Measurements from ENCODE around the gene ARHGEF16. TPM values are rescaled to one million over a fixed set of nuclear protein-coding genes. Genes with fewer than 3 reads are reported as not detected.

ARHGEF16 gene
- total and polyA plus RNA-seq, 2 experiments from 2014 or later = 24.8 to 36.2 TPM

DNA sequence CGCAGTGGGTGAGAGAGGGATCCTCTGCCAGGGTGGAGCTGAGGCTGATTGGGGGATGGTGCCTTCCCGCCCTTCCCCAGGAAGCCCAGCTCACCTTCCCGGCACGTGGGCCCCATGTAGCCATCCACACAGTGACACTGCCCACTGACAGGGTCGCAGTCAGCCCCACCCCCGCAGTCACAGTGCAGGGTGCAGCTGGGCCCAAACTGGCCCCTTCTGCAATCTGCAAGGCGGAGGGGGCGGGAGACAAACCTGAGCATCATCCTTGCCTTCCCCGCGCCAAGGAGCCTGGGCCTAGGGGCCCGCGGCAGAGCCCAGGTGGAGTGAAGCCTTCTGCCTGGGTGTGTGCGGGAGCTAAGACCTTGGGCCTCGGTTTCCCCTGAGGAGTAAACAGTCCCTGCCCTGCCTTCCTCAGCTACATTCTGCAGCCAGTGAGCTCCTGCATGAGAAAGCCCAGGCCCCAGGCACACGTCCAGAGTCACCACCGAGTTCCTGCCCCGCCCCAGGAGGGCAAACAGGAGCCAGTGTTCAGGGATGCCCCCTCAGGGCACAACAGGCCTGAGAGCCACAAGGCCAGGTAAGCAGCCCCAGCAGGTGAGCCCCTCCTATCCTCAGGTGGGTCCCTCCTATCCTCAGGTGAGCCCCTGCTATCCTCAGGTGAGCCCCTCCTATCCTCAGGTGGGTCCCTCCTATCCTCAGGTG is 38.2 kb downstream of the ARHGEF16 start:
- H4K20me1 ChIP-seq (ENCODE audit: insufficient read depth, poor library complexity, severe bottlenecking) = no peaks in the 10 kb centered on the region
- H3K4me1 ChIP-seq (ENCODE audit: insufficient read depth) = no peaks in the 10 kb centered on the region
- H3K36me3 ChIP-seq (replicated peaks; ENCODE audit: insufficient read depth, low read depth) = no peaks in the 10 kb centered on the region
- DNase-seq (ENCODE audit: low spot score) = no peak
- no peak for TF ChIP-seq EZH2phosphoT487 (IDR thresholded peaks at IDR 0.05; ENCODE audit: low read depth, severe bottlenecking, unreplicated experiment)
- TF ChIP-seq CTCF (IDR thresholded peaks at IDR 0.05; ENCODE audit: poor library complexity) = no peak
- TF ChIP-seq EZH2 (IDR thresholded peaks at IDR 0.05; ENCODE audit: borderline replicate concordance) = no peak
- H3K4me2 ChIP-seq = no peak overlapping the region
- no peaks in the 10 kb centered on the region for H3K9me2 ChIP-seq (replicated peaks; ENCODE audit: insufficient read depth)
- H3K27me3 ChIP-seq = no peaks in the 10 kb centered on the region
- no peak overlapping the region for H2AFZ ChIP-seq
- H3K9me3 ChIP-seq (ENCODE audit: low read depth) = no peaks in the 10 kb centered on the region
- H3K4me3 ChIP-seq = no peak overlapping the region
- 90% methylated on average over 17 of the region's 17 CpGs for WGBS (ENCODE audit: low lambda C conversion rate, missing lambda C conversion rate)
- H3K27ac ChIP-seq = no peak overlapping the region
- no peaks in the 10 kb centered on the region for H3K79me2 ChIP-seq

DNA sequence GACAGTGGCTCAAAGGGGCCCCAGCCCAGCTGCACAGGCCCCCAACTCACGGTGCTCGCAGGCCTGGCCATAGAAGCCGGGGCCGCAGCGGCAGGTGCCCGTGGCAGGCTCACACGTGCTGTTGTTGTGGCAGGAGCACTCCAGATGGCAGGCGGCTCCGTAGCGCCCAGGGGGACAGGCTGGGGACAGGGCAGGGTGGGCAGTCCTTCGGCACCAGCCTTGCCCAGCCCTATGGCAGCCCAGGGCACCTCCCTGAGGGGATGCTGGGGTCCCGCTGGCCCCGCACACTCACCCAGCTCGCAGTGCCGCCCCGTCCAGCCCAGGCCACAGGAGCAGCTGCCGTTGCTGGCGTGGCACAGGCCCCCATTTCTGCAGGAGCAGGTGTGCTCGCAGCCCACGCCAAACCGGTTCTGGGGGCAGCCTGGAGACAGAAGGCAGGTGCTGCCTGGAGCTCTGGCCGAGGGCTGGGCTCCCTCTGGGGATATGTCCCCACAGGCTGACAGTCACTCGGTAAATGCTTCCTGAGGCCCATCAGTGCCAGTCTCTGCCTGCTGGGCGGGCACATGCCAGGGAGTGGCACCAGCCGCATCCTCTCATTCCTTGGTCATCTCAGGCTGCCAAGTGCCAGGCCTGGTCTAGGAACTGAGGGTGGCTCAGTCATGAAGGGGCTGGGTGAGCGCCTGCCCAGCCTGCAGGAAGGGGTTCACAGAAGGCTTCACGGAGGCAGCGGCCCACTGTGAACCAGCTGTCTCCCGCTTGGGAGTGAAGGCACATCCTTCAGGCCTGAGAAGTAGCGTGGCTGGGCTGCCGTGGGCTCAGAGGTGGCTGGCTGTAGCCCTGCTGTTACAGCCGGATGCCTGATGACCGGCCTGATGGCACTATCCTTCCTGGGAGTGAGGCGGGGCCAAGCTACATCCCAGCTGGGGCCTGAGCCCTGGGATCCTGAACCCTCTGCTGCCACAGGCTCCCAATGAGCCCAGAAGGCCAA is 40.1 kb downstream of the ARHGEF16 start:
- Histone ChIP-seq H3K9me2 (replicated peaks; ENCODE audit: insufficient read depth) (no peaks in the 10 kb centered on the region), H3K4me2 (no peak overlapping the region), H3K27ac (no peak overlapping the region), H3K4me3 (no peak overlapping the region), H3K9me3 (ENCODE audit: low read depth) (no peaks in the 10 kb centered on the region), H3K27me3 (no peaks in the 10 kb centered on the region), H3K79me2 (no peaks in the 10 kb centered on the region), H3K36me3 (replicated peaks; ENCODE audit: insufficient read depth, low read depth) (no peaks in the 10 kb centered on the region), H3K4me1 (ENCODE audit: insufficient read depth) (no peaks in the 10 kb centered on the region), H2AFZ (no peak overlapping the region), H4K20me1 (ENCODE audit: insufficient read depth, poor library complexity, severe bottlenecking) (no peaks in the 10 kb centered on the region)
- TF ChIP-seq CTCF (IDR thresholded peaks at IDR 0.05; ENCODE audit: poor library complexity) (no peak), EZH2phosphoT487 (IDR thresholded peaks at IDR 0.05; ENCODE audit: low read depth, severe bottlenecking, unreplicated experiment) (no peak), EZH2 (IDR thresholded peaks at IDR 0.05; ENCODE audit: borderline replicate concordance) (no peak)
- DNase-seq (ENCODE audit: low spot score) = no peak
- 89% methylated on average over 31 of the region's 34 CpGs for WGBS (ENCODE audit: low lambda C conversion rate, missing lambda C conversion rate)

DNA sequence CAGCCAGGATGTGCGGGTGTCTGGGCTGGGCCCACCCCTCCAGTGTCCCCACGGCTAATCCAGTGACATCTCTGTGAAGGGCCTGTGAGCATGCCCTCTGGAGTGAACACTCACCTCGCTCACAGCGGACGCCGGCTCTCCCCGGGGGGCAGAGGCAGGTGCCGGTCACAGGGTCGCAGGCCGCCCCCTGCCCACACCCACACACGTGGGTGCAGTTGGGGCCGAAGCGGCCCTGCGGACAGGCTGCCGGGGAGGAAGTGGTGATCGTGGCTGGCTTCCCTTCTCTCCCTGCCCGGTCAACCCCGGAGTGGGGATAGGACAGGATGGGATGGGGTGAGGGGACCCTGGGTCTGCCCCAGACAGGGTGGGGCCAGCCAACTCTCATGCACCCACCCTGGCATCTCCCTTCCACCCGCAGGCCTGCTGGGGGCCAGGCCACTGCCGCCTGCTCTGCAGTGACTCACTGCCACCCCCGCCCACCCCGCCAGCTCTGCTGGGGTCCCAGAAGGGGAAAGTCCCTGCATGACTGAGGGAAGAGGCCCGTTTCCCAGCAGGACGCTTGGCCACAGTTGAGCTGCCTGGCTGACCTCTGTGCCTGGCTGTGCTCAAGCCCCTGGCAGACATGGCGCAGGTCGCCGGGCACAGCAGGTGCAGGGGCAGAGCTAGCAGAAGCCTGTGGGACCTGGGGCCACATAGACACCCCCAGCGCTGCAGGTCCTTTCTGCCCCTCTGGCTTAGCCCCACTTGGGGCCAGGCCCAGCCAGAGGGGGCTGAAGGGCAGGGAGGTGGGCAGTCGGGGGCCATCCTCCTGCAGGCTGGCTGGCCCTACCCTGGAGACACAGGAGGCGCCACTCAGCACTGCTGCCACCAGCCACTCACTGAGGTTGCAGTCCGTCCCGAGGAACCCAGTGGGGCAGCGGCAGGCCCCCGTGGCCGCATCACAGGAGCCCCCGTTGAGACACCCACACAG is 41.6 kb downstream of the ARHGEF16 start:
- 97% methylated on average over 30 of the region's 36 CpGs for WGBS (ENCODE audit: low lambda C conversion rate, missing lambda C conversion rate)
- Histone ChIP-seq H3K4me1 (ENCODE audit: insufficient read depth) (no peaks in the 10 kb centered on the region), H3K4me2 (no peak overlapping the region), H3K4me3 (no peak overlapping the region), H3K36me3 (replicated peaks; ENCODE audit: insufficient read depth, low read depth) (no peaks in the 10 kb centered on the region), H3K79me2 (no peaks in the 10 kb centered on the region), H3K27me3 (no peaks in the 10 kb centered on the region), H3K9me2 (replicated peaks; ENCODE audit: insufficient read depth) (no peaks in the 10 kb centered on the region), H3K27ac (no peak overlapping the region), H2AFZ (no peak overlapping the region), H3K9me3 (ENCODE audit: low read depth) (no peaks in the 10 kb centered on the region), H4K20me1 (ENCODE audit: insufficient read depth, poor library complexity, severe bottlenecking) (no peaks in the 10 kb centered on the region)
- no peak for DNase-seq (ENCODE audit: low spot score)
- TF ChIP-seq EZH2phosphoT487 (IDR thresholded peaks at IDR 0.05; ENCODE audit: low read depth, severe bottlenecking, unreplicated experiment) = no peak
- no peak for TF ChIP-seq CTCF (IDR thresholded peaks at IDR 0.05; ENCODE audit: poor library complexity)
- TF ChIP-seq EZH2 (IDR thresholded peaks at IDR 0.05; ENCODE audit: borderline replicate concordance) = no peak
